RCC 7860 (cell line): ENCODE data around the gene SELENON.
"Not testable (repeated sequence)": the region's sequence is repeated elsewhere in the genome, so short reads cannot be mapped to it uniquely, and the experiment has no call there.

ENCODE experiments used
- DNase-seq: peaks from one replicate; pipeline ENCODE4 v3.0.0-alpha.2; 2015; ENCODE audit warnings: low spot score
- FAIRE-seq: peaks from 2 replicates; lab custom pipeline; 2012; peaks lifted over from hg19 to GRCh38; lab: Jason Lieb, UNC

SELENON gene

GRCh38 chr1:25820247-25821111 lies 20.5 kb downstream of the SELENON start:
- peak; percentile 54 for DNase-seq
- FAIRE-seq = no peak

GRCh38 chr1:25821112-25821476 lies 21.1 kb downstream of the SELENON start:
- DNase-seq (no peak), FAIRE-seq (no peak)

GRCh38 chr1:25821630-25822091 lies 21.7 kb downstream of the SELENON start:
- FAIRE-seq = no peak
- peak; percentile 35 for DNase-seq

GRCh38 chr1:25825605-25826004 lies 25.6 kb downstream of the SELENON start:
- FAIRE-seq (no peak), DNase-seq (no peak)

- DNase-seq (no peak), FAIRE-seq (no peak)
Observed at GRCh38 chr1:25826571-25826970, 26.6 kb downstream of the SELENON start.

GRCh38 chr1:25828491-25828890 lies 28.5 kb downstream of the SELENON start:
- no peak for FAIRE-seq

GRCh38 chr1:25829046-25829445 lies 29.1 kb downstream of the SELENON start:
- FAIRE-seq (no peak), DNase-seq (no peak)

More at GRCh38 chr1:25828491-25828890, 28.5 kb downstream of the SELENON start:
- no peak for DNase-seq

- DNase-seq = no peak
- no peak for FAIRE-seq
Observed at GRCh38 chr1:25831569-25832196, 31.7 kb downstream of the SELENON start.

GRCh38 chr1:25832336-25833037 lies 32.5 kb downstream of the SELENON start:
- DNase-seq = no peak
- FAIRE-seq = no peak

GRCh38 chr1:25833158-25833557 lies 33.2 kb downstream of the SELENON start:
- FAIRE-seq (no peak), DNase-seq (no peak)

- no peak for FAIRE-seq
- DNase-seq = no peak
Observed at GRCh38 chr1:25834894-25835293, 34.9 kb downstream of the SELENON start.

- DNase-seq = no peak
- FAIRE-seq = no peak
Observed at GRCh38 chr1:25836695-25837094, 36.7 kb downstream of the SELENON start.

- FAIRE-seq = peak; percentile 16
- peak; percentile 14 for DNase-seq
Observed at GRCh38 chr1:25837262-25837875, 37.4 kb downstream of the SELENON start.

- not testable (repeated sequence) for FAIRE-seq
Observed at GRCh38 chr1:25839808-25840207, 39.8 kb downstream of the SELENON start.

GRCh38 chr1:25843483-25843882 lies 43.5 kb downstream of the SELENON start:
- no peak for FAIRE-seq
- DNase-seq = no peak

More at GRCh38 chr1:25839808-25840207, 39.8 kb downstream of the SELENON start:
- DNase-seq = not testable (repeated sequence)

GRCh38 chr1:25844536-25845337 lies 44.7 kb downstream of the SELENON start:
- DNase-seq (peak; percentile 74), FAIRE-seq (peak; percentile 86)

GRCh38 chr1:25845664-25846063 lies 45.7 kb downstream of the SELENON start:
- DNase-seq (no peak), FAIRE-seq (no peak)

- no peak for FAIRE-seq
- DNase-seq = no peak
Observed at GRCh38 chr1:25847929-25848328, 47.9 kb downstream of the SELENON start.

- FAIRE-seq (no peak), DNase-seq (peak; percentile 12)
Observed at GRCh38 chr1:25848531-25848930, 48.5 kb downstream of the SELENON start.

- FAIRE-seq (no peak), DNase-seq (no peak)
Observed at GRCh38 chr1:25854554-25854953, 54.6 kb downstream of the SELENON start.
